CD4-positive, alpha-beta T cell treated with Interleukin-4 for 1 hour (primary cell): ENCODE data around the gene ESPNL.

Source experiments
- DNase-seq, 2 donors: peaks; one replicate each; pipeline ENCODE4 v3.0.0-alpha.2; 2020 to 2022

ESPNL gene

DNA sequence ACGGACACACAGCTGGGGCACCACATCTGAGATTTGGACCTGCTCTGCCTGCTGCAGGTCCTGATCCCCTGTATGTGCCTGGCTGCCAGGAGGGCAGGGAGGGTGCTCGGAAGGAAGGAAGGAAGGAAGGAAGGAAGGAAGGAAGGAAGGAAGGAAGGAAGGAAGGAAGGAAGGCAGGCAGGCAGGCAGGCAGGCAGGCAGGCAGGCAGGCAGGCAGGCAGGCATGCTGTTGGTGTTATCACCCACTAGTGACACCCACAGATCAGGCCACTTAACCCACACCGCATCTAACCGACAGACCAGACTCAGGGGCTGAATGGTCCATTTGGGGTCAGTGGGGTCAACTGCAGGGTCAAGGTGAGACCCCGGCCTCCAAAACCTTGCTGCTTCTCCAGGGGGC is 44.1 kb downstream of the ESPNL start:
- DNase-seq, result no peak

DNA sequence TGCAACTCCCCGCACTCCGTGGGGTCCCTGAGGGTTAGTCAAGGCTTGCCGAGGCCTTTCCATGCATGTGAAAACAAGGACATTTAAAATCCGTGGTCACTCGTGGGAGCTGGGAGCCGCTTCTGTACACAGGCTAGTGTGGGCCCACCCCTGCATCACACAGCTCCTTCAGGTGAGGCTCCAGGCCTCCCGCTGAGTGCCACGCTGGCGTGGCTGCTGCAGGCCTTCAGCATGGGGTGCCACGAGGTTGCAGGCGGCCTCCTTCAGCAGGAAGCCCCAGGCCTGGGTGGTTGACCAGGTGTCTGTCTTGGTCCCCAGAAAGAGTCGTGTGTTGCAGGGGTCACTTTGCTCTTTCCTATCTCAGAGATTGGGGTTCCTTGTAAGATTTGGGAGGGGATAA is 44.9 kb downstream of the ESPNL start:
- no peak for DNase-seq

DNA sequence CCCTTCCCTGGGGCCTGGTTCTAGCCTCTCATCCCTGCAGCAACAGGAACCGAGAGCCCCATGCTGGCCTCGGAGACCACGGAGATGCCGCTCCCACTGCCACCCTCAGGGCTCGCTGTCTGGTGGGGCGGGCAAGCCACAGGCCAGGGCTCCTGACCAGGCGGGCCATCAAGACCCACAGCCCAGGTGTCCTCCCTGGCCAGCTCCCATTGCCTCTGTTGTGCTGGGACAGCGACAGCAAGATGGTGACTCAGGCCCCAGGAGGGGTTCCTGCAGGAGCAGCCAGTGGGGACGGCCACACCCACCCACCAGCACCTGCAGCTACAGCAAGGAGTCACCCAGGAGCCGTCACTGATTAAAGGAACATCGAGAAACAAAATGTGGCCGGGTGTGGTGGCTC is 45.7 kb downstream of the ESPNL start:
- DNase-seq, result no peak

- DNase-seq, result no peak
Observed at GRCh38 chr2:238146884-238147544, 46.9 kb downstream of the ESPNL start.

- DNase-seq, result no peak
Observed at GRCh38 chr2:238148981-238149380, 48.8 kb downstream of the ESPNL start.

- DNase-seq, result no peak
Observed at GRCh38 chr2:238149841-238150572, 49.9 kb downstream of the ESPNL start.

GRCh38 chr2:238150686-238151085 is 50.5 kb downstream of the ESPNL start:
- no peak for DNase-seq

- no peak for DNase-seq
Observed at GRCh38 chr2:238151205-238151604, 51.1 kb downstream of the ESPNL start.

DNA sequence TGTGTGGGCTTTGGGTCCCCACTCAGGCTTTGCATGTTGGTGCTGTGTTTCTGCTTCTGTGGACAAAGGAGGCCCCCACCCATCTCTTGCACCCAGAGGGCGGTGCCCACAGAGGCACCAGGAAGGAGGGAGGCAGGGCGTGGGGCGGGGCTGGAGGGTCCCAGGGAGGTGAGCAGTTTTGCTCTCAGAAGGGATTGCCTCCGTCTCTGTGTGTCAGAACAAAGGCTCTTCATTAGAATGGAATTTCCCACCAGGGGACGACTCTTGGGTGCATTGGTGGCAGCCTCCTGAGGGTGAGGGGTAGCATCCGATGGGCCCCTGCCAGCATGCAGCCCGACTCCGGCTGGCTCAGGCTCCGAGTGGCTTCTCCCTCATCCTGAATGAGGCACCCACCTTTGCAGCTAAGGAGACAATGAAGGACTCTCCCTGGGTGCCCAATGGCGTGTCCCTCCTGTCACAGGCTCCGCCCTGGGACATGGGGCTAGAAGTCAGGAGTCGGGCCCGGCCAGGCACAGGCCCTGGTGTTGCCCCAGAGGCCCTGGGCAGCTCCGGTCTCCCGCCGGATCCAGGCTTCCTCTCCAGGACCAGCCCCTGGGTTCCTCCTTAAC is 51.6 kb downstream of the ESPNL start:
- no peak for DNase-seq

DNA sequence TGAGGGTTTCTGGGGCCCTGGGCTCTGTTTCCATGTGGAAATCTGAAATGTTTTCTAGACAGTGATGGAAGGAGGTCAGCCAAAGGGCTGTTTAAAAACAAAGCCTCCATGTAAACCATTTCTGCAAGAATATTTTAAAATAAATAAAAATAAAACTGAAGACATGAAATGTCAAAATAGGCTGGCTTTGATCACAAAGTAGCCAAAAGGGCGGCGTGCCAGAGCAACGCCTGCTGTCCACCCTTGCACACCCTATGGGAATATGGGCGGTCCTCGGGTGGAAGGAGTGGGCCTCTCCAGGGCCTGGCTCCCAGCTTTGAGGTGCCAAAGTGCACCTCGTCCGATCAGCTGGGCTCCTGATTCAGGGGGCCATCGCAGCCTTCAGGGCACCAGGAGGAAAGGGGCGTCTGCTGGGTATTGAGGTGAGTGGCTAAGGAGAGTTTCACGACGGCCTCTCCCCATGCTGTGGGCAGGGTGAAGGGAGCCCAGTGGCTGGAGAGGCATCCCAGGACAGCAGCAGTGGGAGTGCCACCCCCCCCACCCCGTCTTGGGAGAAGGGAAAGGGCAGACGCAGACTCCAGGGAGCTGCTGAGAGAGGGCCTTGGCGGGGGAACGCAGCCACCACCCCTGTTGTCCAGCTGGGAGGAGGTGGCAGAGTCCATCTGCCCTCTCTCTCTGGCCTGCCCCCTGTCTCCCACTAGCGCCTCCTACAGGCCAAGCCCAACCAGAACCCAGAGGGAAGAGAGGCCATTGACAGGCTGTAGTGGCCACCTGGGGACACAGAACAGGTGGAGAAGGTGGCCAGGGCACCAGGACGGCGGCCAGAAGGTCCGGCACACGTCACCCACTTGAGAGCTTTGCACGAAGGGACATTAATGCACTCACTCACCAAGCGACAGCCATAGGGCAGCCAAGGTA is 52.9 kb downstream of the ESPNL start:
- DNase-seq, result no peak

- DNase-seq, result no peak
Observed at GRCh38 chr2:238154570-238154969, 54.4 kb downstream of the ESPNL start.

- no peak for DNase-seq
Observed at GRCh38 chr2:238155051-238155760, 55.1 kb downstream of the ESPNL start.

DNA sequence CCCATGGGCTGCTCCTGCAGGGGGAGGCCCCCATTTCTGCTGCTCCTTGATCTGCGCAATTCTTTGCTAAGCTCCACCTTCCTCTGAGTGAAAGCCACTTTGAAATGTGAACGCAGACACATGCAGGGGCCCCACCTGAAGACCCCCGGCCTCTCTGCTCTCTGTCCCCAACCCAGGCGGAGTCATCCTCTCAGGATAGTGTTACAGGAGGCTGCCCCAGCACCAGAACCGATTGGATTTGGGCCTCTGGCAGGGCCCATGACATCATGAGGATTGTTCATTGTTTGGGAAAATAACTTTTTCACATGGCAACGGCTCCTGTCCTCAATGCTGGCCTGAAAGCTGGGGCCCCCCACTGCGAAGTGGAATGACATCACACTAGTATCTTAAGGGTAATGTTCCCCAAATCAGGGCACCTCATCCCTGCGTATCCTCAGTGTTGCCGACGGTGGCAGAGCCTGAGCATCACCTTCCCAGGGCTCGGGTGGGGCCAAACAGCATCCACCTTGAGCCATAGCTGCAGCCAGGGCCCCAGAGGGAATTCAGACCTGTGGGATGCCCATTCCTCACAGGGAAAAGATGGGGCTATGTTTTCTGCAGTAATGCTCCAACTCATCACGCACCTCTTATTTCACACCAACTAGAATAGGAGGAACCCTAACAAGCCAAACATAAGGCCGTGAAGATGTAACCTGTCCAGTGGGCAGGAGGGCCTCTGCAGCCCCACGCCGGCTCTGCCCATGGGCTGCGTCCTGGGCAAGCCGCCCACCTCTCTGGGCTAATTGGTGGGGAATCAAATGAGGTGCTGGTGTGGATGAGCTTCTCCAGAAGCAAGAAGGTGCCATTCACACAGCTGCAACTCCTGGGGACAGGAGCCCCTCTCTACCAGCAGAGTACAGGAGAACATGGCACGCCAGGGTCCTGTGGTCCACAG is 55.9 kb downstream of the ESPNL start:
- DNase-seq, result no peak

- DNase-seq, result no peak
Observed at GRCh38 chr2:238157506-238158017, 57.4 kb downstream of the ESPNL start.

GRCh38 chr2:238158018-238158508 is 57.9 kb downstream of the ESPNL start:
- DNase-seq, result no peak

GRCh38 chr2:238158509-238159070 is 58.5 kb downstream of the ESPNL start, which contains the start of gene ERFE:
Gene ERFE, plus strand, starts transcription at chr2:238158970. Its CDS starts 38 bp downstream, at chr2:238159008.
- peak; percentile 33 to 41 for DNase-seq

DNA sequence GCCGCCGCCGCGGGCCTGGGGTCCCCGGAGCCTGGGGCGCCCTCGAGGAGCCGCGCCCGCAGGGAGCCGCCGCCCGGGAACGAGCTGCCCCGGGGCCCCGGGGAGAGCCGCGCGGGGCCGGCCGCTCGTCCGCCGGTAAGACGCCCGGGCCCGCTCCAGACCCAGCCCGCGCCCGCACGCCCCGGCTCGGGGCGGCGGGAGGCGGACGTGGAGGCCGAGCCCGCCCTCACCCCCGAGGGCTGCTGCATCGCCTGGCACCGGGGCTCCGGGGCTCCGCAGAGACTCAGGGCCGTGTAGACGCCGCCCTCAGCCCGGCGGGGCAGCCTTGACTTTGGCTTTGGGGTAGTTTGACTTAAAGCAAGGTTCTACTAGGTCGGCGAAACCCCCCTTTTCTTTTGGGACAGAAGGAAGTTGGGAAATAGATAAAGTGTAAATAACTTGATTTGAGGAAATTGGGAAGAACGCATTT is 59.0 kb downstream of the ESPNL start:
- no peak for DNase-seq

GRCh38 chr2:238159661-238160205 is 59.6 kb downstream of the ESPNL start:
- no peak for DNase-seq

DNA sequence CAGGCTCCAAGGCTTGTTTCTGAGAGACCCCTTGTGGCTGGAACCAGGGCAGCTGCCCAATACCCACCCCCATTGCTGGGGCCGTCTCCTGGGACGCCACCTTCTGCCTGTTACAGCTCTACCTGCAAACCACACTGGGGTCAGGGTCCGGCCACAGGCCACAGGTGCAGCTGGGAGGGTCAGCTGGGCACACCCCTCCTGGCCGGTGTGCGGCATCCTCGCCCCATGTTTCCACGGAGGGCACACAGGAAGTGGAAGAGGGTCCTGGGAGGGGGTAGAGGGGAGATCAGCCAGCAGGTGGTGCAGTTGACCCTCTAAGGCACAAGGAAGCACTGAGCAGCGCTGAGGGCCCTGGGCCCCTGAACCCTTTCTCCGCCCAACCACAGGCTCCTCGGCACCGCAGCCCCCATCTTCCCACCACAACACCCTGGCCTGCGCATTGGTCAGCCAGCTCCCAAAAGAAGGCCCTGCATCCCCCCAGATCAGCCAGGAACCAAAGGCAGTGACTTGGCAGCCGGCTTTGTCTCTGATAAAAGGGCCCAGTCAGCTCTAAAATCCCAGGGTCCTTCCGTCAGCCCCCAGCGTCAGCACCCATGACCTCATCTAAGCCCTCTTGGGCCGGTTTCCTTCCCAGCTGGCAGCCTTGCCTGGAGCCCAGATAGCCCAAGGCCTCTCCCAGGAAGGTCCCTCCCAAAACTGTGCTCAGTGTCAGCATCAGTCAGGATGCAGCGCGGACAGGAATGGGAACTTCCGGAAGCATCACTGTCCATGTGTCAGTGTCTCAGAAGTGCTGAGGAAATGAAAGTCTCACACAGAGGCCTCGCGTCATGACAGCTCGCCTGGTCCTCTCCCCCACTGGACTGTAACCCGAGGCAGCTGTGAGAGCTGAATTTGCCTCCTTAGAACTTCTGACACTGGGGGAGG is 60.3 kb downstream of the ESPNL start:
- no peak for DNase-seq
